ENCODE results near the gene HIVEP3.

The HIVEP3 gene

GRCh38 chr1:41779360-41779759 lies 139.4 kb downstream of the HIVEP3 start:
- no peak for DNase-seq
- in situ Hi-C loops (cut with MboI; ENCODE audit: low pct_unique_long_range_greater_than_20kb, low sequenced_read_pairs), result no loop called here

GRCh38 chr1:41777695-41778094 lies 141.0 kb downstream of the HIVEP3 start:
- in situ Hi-C loops (cut with MboI; ENCODE audit: low pct_unique_long_range_greater_than_20kb, low sequenced_read_pairs), result no loop called here
- DNase-seq, result no peak

- DNase-seq, result no peak
- in situ Hi-C loops (cut with MboI; ENCODE audit: low pct_unique_long_range_greater_than_20kb, low sequenced_read_pairs), result no loop called here
These were observed 141.8 kb downstream of the HIVEP3 start for GRCh38 chr1:41776891-41777441.

GRCh38 chr1:41775956-41776585 lies 142.7 kb downstream of the HIVEP3 start:
- in situ Hi-C loops (cut with MboI; ENCODE audit: low pct_unique_long_range_greater_than_20kb, low sequenced_read_pairs), result no loop called here
- no peak for DNase-seq

- no peak for DNase-seq
- in situ Hi-C loops (cut with MboI; ENCODE audit: low pct_unique_long_range_greater_than_20kb, low sequenced_read_pairs), result no loop called here
These were observed 144.2 kb downstream of the HIVEP3 start for GRCh38 chr1:41774471-41774990.

- in situ Hi-C loops (cut with MboI; ENCODE audit: low pct_unique_long_range_greater_than_20kb, low sequenced_read_pairs), result no loop called here
These were observed 144.9 kb downstream of the HIVEP3 start for GRCh38 chr1:41773842-41774241.

DNA sequence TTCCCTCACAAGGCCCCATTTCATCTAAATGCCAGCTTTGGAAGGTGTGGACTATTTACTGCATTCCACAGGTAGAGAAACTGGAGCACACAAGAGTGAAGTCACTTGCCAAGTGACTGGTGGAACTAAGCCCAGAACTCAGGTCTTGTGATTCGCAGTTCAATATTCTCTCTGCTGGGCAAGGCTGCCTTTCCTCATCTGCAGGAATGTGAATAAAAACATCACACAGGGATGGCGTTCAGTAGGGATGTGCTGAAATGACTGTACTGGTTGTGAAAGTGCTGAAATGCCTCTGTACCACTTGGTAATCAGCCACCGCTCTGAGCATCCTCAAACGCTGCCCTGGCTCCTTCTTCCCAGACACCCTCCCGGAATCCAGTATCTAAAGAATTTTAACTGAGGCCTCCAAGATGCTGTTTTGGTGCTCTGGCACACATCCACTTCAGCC lies 145.6 kb downstream of the HIVEP3 start:
- in situ Hi-C loops (cut with MboI; ENCODE audit: low pct_unique_long_range_greater_than_20kb, low sequenced_read_pairs), result no loop called here
- DNase-seq, result no peak

More at GRCh38 chr1:41773842-41774241, 144.9 kb downstream of the HIVEP3 start:
- no peak for DNase-seq

DNA sequence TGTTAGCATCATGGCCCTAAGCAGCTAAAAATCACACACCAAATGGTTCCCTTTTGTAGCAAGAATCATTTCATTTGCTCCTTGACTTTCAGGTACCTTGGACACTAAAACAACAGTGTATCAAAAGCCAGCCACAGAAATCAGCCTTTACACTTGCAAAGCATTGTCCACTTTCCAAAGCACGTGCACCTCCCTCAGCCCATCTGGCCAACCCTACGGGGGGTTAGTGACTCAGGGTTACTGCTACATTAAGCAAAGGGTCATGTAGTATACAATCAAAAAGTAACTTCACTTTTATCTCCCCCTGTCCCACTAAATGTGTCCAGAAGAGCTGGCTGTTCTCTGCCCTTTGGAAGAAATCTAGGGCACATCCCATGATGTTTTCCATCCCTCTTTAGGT lies 149.7 kb downstream of the HIVEP3 start:
- in situ Hi-C loops (cut with MboI; ENCODE audit: low pct_unique_long_range_greater_than_20kb, low sequenced_read_pairs), result no loop called here

GRCh38 chr1:41768583-41768982 lies 150.1 kb downstream of the HIVEP3 start:
- in situ Hi-C loops (cut with MboI; ENCODE audit: low pct_unique_long_range_greater_than_20kb, low sequenced_read_pairs), result no loop called here
- peak; percentile 87 for DNase-seq

More for the DNA sequence above, 149.7 kb downstream of the HIVEP3 start:
- no peak for DNase-seq

DNA sequence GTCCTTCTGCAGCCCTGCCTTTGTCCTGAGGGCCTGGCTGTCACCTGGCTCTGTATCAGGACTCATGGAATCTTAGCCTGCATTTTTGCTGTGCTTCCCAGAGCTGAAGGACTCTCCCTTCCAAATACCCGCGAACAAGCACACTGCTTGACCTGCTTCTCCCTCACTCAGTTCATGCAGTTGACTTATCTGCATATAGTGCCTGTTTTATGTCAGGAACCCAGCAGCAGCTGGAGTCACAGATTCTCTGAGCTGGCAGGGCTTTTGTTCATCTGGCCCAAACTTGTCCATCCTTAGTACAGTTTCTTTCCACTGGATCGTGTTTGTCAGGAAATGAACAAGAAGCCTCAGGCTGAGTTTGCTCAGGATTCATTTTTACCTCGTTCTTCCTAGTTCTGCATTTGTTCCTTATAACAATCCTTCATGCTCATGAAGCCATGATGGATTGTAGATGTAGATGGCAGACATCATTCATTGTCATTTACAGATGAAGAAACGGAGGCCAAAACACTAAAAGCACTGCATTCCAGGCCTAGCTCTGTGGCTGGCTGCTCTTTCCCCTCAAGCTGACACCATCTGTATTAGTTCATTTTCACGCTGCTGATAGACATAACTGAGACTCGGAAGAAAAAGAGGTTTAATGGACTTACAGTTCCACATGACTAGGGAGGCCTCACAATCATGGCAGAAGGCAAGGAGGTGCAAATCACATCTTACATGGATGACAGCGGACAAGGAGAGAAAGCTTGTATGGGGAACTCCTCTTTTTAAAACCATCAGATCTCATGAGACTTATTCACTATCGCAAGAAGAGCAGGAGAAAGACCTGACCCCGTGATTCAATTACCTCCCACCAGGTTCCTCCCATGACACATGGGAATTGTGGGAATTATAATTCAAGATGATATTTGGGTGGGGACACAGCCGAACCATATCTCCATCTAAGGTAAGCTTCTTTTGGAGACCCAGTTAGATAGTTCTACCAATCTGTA lies 150.9 kb downstream of the HIVEP3 start:
- DNase-seq, result no peak
- in situ Hi-C loops (cut with MboI; ENCODE audit: low pct_unique_long_range_greater_than_20kb, low sequenced_read_pairs), result no loop called here

GRCh38 chr1:41766546-41766945 lies 152.2 kb downstream of the HIVEP3 start:
- in situ Hi-C loops (cut with MboI; ENCODE audit: low pct_unique_long_range_greater_than_20kb, low sequenced_read_pairs), result no loop called here
- no peak for DNase-seq

DNA sequence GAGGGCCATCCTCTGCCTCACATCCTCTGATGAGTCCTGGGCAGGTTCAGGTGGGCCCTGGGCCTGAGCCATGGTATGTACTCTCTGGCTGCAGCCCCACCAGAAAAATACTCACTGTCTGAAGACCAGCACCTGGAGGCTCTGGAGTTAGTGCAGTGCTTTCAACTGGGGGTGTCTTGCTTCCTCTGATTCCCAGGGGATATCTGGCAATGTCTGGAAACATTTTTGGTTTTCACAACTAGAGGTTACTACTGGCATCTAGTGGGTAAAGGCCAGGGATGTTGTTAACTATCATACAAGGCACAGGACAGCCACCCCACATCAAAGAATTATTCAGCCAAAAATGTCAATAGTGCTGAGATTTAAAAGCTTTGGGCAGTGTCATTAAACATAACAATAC lies 152.7 kb downstream of the HIVEP3 start:
- no peak for DNase-seq
- in situ Hi-C loops (cut with MboI; ENCODE audit: low pct_unique_long_range_greater_than_20kb, low sequenced_read_pairs), result no loop called here

- in situ Hi-C loops (cut with MboI; ENCODE audit: low pct_unique_long_range_greater_than_20kb, low sequenced_read_pairs), result no loop called here
These were observed 153.6 kb downstream of the HIVEP3 start for GRCh38 chr1:41765152-41765551.

GRCh38 chr1:41764656-41765055 lies 154.1 kb downstream of the HIVEP3 start:
- in situ Hi-C loops (cut with MboI; ENCODE audit: low pct_unique_long_range_greater_than_20kb, low sequenced_read_pairs), result no loop called here
- DNase-seq, result no peak

More at GRCh38 chr1:41765152-41765551, 153.6 kb downstream of the HIVEP3 start:
- DNase-seq, result peak; percentile 68

GRCh38 chr1:41762777-41763176 lies 155.9 kb downstream of the HIVEP3 start:
- DNase-seq, result no peak
- in situ Hi-C loops (cut with MboI; ENCODE audit: low pct_unique_long_range_greater_than_20kb, low sequenced_read_pairs), result no loop called here

- DNase-seq, result no peak
- in situ Hi-C loops (cut with MboI; ENCODE audit: low pct_unique_long_range_greater_than_20kb, low sequenced_read_pairs), result no loop called here
These were observed 156.5 kb downstream of the HIVEP3 start for GRCh38 chr1:41762251-41762650.

DNA sequence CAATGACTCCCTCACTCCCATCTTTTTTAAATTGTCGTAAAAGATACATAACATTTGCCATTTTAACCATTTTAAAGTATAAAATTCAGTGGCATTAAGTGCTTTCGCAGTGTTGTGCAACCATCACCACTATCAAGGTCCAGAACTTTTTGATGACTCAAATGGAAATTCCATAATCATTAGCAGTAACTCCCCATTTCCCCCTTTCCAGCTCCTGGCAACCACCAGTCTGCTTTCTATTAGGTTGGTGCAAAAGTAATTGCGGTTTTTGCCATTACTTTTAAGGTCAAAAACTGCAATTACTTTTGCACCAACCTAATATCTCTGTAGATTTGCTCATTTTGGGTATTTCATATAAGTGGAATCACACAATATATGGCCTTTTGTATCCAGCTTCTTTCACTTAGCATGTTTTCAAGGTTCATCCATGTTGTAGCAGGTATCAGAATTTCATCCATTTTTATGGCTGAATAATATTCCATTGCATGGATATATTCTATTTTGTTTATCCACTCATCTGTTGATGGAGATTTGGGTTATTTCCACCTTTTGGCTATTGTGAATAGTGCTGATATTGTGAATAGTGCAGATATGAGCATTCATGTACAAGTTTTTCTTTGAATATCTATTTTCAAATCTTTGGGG lies 159.7 kb downstream of the HIVEP3 start:
- in situ Hi-C loops (cut with MboI; ENCODE audit: low pct_unique_long_range_greater_than_20kb, low sequenced_read_pairs), result no loop called here
- no peak for DNase-seq

- in situ Hi-C loops (cut with MboI; ENCODE audit: low pct_unique_long_range_greater_than_20kb, low sequenced_read_pairs), result no loop called here
These were observed 160.2 kb downstream of the HIVEP3 start for GRCh38 chr1:41758500-41758899.

GRCh38 chr1:41754540-41754939 lies 164.2 kb downstream of the HIVEP3 start:
- in situ Hi-C loops (cut with MboI; ENCODE audit: low pct_unique_long_range_greater_than_20kb, low sequenced_read_pairs), result no loop called here
- peak; percentile 60 for DNase-seq

More at GRCh38 chr1:41758500-41758899, 160.2 kb downstream of the HIVEP3 start:
- DNase-seq, result no peak

All from KBM-7 (cell line).